Endothelial cell (in vitro differentiated cells): ENCODE measurements around the gene SCD. TPM values are rescaled to one million over a fixed set of nuclear protein-coding genes. Genes with fewer than 3 reads are reported as not detected.
"Not testable (repeated sequence)": the region's sequence is repeated elsewhere in the genome, so short reads cannot be mapped to it uniquely, and the experiment has no call there.

ENCODE experiments used
- DNase-seq: peaks from one replicate; pipeline ENCODE4 v3.0.0; 2021; ENCODE audit warnings: low spot score
- H3K27ac Mint-ChIP-seq: one replicate; pipeline ENCODE4 v1.8.0; 2021; ENCODE audit warnings: mixed read lengths, inconsistent platforms; ENCODE audit not compliant: unreplicated experiment
- H3K27me3 Mint-ChIP-seq: one replicate; pipeline ENCODE4 v1.8.0; 2021; ENCODE audit warnings: mild to moderate bottlenecking, moderate library complexity, mixed read lengths, inconsistent platforms; ENCODE audit not compliant: unreplicated experiment
- H3K36me3 Mint-ChIP-seq: one replicate; pipeline ENCODE4 v1.8.0; 2021; ENCODE audit warnings: mild to moderate bottlenecking, low read depth, mixed read lengths, inconsistent platforms; ENCODE audit not compliant: unreplicated experiment
- H3K4me1 Mint-ChIP-seq: one replicate; pipeline ENCODE4 v1.8.0; 2021; ENCODE audit warnings: mild to moderate bottlenecking, mixed read lengths, inconsistent platforms; ENCODE audit not compliant: unreplicated experiment
- H3K4me3 Mint-ChIP-seq: one replicate; pipeline ENCODE4 v1.8.0; 2021; ENCODE audit warnings: mild to moderate bottlenecking, mixed read lengths, inconsistent platforms; ENCODE audit not compliant: unreplicated experiment
- H3K9me3 Mint-ChIP-seq: one replicate; pipeline ENCODE4 v1.8.0; 2021; ENCODE audit warnings: mixed read lengths, inconsistent platforms; ENCODE audit not compliant: unreplicated experiment
- long read RNA-seq: library from polyadenylated mRNA; unstranded; transcript quantifications from one replicate; pipeline ENCODE4 v2.0.0, GENCODE V29; 2020; ENCODE audit not compliant: unreplicated experiment
- total RNA-seq: library from RNA; stranded (reverse); fragmentation: NEBNext Ultra II Directional; extraction: Animal tissue kit (Norgen Biotek cat#: 25700); gene quantifications from one replicate; pipeline ENCODE4 v1.2.1, GENCODE V29; 2021; ENCODE audit not compliant: unreplicated experiment
- TF ChIP-seq, protein P1 (sequence below): fragments of 200-600 bp; sonication (generic); IDR thresholded peaks from one replicate; pipeline ENCODE4 v1.5.0; 2021; ENCODE audit warnings: antibody characterized with exemption; ENCODE audit not compliant: unreplicated experiment

Gene SCD
- total RNA-seq: 627 TPM
- long read RNA-seq, full-length matches to known transcripts: 25 of 49 reads
- long read RNA-seq, partial matches to known transcripts: 15 of 49 reads
- long read RNA-seq, other reads (novel, unspliced or antisense): 9 of 49 reads

DNA sequence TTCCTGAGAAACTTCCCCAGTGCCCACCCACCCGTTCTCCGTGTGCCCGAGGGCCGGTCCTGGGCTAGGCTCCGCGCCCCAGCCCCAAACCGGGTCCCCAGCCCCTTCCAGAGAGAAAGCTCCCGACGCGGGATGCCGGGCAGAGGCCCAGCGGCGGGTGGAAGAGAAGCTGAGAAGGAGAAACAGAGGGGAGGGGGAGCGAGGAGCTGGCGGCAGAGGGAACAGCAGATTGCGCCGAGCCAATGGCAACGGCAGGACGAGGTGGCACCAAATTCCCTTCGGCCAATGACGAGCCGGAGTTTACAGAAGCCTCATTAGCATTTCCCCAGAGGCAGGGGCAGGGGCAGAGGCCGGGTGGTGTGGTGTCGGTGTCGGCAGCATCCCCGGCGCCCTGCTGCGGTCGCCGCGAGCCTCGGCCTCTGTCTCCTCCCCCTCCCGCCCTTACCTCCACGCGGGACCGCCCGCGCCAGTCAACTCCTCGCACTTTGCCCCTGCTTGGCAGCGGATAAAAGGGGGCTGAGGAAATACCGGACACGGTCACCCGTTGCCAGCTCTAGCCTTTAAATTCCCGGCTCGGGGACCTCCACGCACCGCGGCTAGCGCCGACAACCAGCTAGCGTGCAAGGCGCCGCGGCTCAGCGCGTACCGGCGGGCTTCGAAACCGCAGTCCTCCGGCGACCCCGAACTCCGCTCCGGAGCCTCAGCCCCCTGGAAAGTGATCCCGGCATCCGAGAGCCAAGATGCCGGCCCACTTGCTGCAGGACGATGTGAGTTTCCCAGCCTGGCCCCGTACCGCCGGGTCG lies at the start of gene SCD:
TSS of gene SCD (plus strand) at position 469 of the 803 bp plus-strand sequence. CDS start at position 741, 272 bp downstream.
- TF ChIP-seq, protein P1, sequence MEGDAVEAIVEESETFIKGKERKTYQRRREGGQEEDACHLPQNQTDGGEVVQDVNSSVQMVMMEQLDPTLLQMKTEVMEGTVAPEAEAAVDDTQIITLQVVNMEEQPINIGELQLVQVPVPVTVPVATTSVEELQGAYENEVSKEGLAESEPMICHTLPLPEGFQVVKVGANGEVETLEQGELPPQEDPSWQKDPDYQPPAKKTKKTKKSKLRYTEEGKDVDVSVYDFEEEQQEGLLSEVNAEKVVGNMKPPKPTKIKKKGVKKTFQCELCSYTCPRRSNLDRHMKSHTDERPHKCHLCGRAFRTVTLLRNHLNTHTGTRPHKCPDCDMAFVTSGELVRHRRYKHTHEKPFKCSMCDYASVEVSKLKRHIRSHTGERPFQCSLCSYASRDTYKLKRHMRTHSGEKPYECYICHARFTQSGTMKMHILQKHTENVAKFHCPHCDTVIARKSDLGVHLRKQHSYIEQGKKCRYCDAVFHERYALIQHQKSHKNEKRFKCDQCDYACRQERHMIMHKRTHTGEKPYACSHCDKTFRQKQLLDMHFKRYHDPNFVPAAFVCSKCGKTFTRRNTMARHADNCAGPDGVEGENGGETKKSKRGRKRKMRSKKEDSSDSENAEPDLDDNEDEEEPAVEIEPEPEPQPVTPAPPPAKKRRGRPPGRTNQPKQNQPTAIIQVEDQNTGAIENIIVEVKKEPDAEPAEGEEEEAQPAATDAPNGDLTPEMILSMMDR: no peak
- Mint-ChIP-seq H3K9me3 (no peaks in the 10 kb centered on the region), H3K27me3 (peaks cover 14% of the 10 kb centered on the region), H3K4me1 (peaks cover 70% of the 10 kb centered on the region), H3K27ac (peak within 1 kb of the TSS; percentile 87), H3K4me3 (peak within 1 kb of the TSS; percentile 99), H3K36me3 (peaks cover 41% of the 10 kb centered on the region)
- peak; percentile 83 for DNase-seq

DNA sequence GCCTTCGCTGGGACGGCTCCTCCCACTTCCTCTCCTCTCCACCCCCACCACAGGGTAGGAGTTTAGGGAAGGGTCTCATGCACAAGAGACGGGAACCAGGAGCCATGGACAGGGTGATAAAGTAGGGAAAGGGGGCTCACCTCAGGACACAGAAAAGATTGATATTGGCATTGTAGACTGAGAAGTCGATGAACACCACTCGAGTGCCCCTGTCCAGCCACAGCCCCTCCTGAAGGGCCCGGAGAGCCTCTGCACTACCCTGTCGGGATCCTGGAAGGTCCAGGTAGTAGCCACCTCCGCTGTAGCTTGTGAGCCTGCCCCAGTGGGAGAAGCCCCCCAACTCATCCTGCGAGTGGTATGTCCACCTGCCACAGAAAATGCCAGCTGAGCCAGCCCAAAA lies 49.8 kb upstream of the SCD start:
- Mint-ChIP-seq H3K4me3 (no peak overlapping the region), H3K36me3 (peaks cover 3% of the 10 kb centered on the region), H3K4me1 (no peaks in the 10 kb centered on the region), H3K9me3 (no peaks in the 10 kb centered on the region), H3K27me3 (peaks cover 1% of the 10 kb centered on the region), H3K27ac (no peak overlapping the region)
- no peak for DNase-seq
- TF ChIP-seq, protein P1: no peak

DNA sequence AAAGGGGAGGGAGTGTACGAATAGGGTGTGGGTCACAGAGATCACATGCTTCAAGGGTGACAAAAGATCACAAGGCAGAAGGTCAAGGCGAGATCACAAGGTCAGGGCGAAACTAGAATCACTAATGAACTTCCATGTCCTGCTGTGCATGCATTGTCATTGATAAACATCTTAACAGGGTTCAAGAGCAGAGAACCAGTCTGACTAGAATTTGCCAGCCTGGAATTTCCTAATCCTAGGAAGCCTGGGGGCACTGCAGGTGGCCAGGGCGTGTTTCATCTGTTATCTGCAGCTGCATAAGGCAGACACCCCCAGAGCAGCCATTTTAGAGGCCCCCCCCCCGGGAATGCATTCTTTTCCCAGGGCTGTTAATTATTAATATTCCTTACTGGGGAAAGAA lies 45.9 kb upstream of the SCD start:
- H3K4me3 Mint-ChIP-seq, H3K27me3 Mint-ChIP-seq, H3K9me3 Mint-ChIP-seq: not testable (repeated sequence)

DNA sequence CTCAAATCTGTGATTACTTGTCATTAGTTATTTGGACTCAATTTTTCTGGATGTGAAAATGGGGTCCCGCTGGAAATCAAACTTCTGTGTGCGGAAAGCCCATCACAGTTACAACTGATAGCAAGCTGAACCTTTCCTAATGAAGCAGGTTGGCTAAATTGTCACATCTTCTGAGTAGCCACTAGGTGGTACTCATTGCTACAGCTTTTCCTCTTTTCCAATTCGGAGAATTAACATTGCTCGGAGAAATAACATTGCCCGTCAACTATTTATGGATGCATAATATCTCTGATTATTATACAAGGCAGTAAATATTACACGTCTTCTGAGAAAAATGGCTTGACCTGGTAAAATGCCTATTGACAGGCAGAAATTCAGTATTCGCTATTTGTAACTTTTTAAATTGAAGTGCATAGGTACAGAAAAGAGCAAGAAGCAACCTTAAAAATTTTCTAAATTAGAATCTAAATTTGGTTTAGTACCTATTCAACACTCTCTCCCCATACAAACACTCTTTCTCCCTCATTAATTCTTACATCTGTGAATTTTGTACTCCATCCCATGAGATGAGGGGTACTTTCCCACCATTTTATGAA lies 43.2 kb upstream of the SCD start:
- Mint-ChIP-seq H3K4me1 (no peaks in the 10 kb centered on the region), H3K4me3 (no peak overlapping the region), H3K36me3 (no peaks in the 10 kb centered on the region), H3K27me3 (no peaks in the 10 kb centered on the region), H3K9me3 (no peaks in the 10 kb centered on the region), H3K27ac (no peak overlapping the region)
- no peak for DNase-seq
- TF ChIP-seq, protein P1: peak; percentile 59

More for the DNA sequence above, 45.9 kb upstream of the SCD start:
- not testable (repeated sequence) for H3K27ac Mint-ChIP-seq, H3K36me3 Mint-ChIP-seq, H3K4me1 Mint-ChIP-seq, DNase-seq

DNA sequence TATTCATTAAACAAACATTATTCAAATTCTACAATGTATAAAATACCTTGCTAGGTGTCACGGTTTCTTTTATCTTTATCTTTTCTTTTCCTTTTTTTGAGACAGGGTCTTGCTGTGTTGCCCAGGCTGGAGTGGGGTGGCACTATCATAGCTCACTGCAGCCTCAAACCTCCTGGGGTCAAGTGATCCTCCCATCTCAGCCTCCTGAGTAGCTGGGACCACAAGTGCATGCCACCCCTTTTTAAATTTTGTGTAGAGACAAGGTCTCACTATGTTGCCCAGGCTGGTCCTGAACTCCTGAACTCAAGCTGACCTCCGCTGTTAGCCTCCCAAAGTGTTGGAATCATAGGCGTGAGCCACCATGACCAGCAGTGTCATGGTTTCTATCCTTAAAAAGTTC lies 42.6 kb upstream of the SCD start:
- TF ChIP-seq, protein P1: no peak
- H3K9me3 Mint-ChIP-seq: no peaks in the 10 kb centered on the region
- H3K4me1 Mint-ChIP-seq: no peaks in the 10 kb centered on the region
- H3K4me3 Mint-ChIP-seq: no peak overlapping the region
- no peaks in the 10 kb centered on the region for H3K36me3 Mint-ChIP-seq
- no peaks in the 10 kb centered on the region for H3K27me3 Mint-ChIP-seq
- H3K27ac Mint-ChIP-seq: no peak overlapping the region
- DNase-seq: no peak
